IMR-90 (cell line): ENCODE results near the gene MARCHF3. TPM values are rescaled to one million over a fixed set of nuclear protein-coding genes. Genes with fewer than 3 reads are reported as not detected.

Experiments used
- ATAC-seq: fragments of 200-7000 bp; cut with Tn5 transposase; 2 replicates; pipeline ENCODE4 v1.9.1; 2020; ENCODE audit warnings: low read depth, mild to moderate bottlenecking, moderate library complexity
- BruUV-seq: library from RNA; stranded (reverse); fragments of 400-500 nt; replicated peaks from 2 replicates; lab custom pipeline; 2021; lab: Mats Ljungman, UMichigan
- CTCF ChIA-PET: fragments of 300-600 bp; formaldehyde crosslinking; extraction: SDS; loops from one replicate; lab custom pipeline; 2021; ENCODE audit warnings: antibody characterized with exemption; lab: Yijun Ruan, JAX
- POLR2A ChIA-PET: fragments of 300-600 bp; sonication (Branson Sonifier 250); formaldehyde crosslinking; loops from one replicate; lab custom pipeline; 2022; ENCODE audit warnings: antibody characterized with exemption; ENCODE audit not compliant: unreplicated experiment; lab: Charles Lee
- DNase-seq: peaks from one replicate; pipeline ENCODE4 v3.0.0; 2013
- H2AFZ ChIP-seq: replicated peaks from 2 replicates; pipeline ENCODE3; 2013; ENCODE audit warnings: low read length, mild to moderate bottlenecking; ENCODE audit not compliant: poor library complexity
- H2AK5ac ChIP-seq: 2 replicates; pipeline ENCODE4 v1.6.1; 2013; ENCODE audit warnings: low read depth, low read length, inconsistent platforms
- H2AK9ac ChIP-seq: replicated peaks from 2 replicates; pipeline ENCODE3; 2013; ENCODE audit warnings: mild to moderate bottlenecking, low read depth, low read length, moderate library complexity; ENCODE audit not compliant: poor library complexity
- H2BK120ac ChIP-seq: 2 replicates; pipeline ENCODE4 v1.6.1; 2013; ENCODE audit warnings: low read depth, low read length, inconsistent platforms
- H2BK15ac ChIP-seq: 3 replicates; pipeline ENCODE4 v1.6.1; 2013; ENCODE audit warnings: low read depth, low read length, inconsistent platforms
- H2BK20ac ChIP-seq: 2 replicates; pipeline ENCODE4 v1.6.1; 2013; ENCODE audit warnings: low read depth, mild to moderate bottlenecking, inconsistent platforms, low read length, moderate library complexity
- H2BK5ac ChIP-seq: 2 replicates; pipeline ENCODE4 v1.6.1; 2013; ENCODE audit warnings: mild to moderate bottlenecking, low read depth, low read length, inconsistent platforms; ENCODE audit not compliant: poor library complexity, severe bottlenecking
- H3K14ac ChIP-seq: replicated peaks from 2 replicates; pipeline ENCODE4 v1.6.1; 2013; ENCODE audit warnings: low read depth, low read length, inconsistent platforms
- H3K18ac ChIP-seq: 2 replicates; pipeline ENCODE4 v1.6.1; 2013; ENCODE audit warnings: low read depth, low read length, control low read depth
- H3K23ac ChIP-seq: 2 replicates; pipeline ENCODE4 v1.6.1; 2013; ENCODE audit warnings: low read depth, low read length, inconsistent platforms
- H3K27ac ChIP-seq: 2 replicates; pipeline ENCODE4 v1.5.1; 2013; ENCODE audit warnings: mild to moderate bottlenecking, control low read depth, low read length; ENCODE audit not compliant: insufficient read depth
- H3K27me3 ChIP-seq: 2 replicates; pipeline ENCODE4 v1.6.1; 2013; ENCODE audit warnings: low read length; ENCODE audit not compliant: control insufficient read depth, insufficient read depth
- H3K36me3 ChIP-seq: 2 replicates; pipeline ENCODE4 v1.6.1; 2013; ENCODE audit warnings: low read length, mixed read lengths; ENCODE audit not compliant: control insufficient read depth, insufficient read depth
- H3K4ac ChIP-seq: 2 replicates; pipeline ENCODE4 v1.6.1; 2013; ENCODE audit warnings: low read depth, low read length, inconsistent platforms
- H3K4me1 ChIP-seq: 2 replicates; pipeline ENCODE4 v1.6.1; 2013; ENCODE audit warnings: low read length, mixed read lengths; ENCODE audit not compliant: control insufficient read depth, insufficient read depth
- H3K4me2 ChIP-seq: 2 replicates; pipeline ENCODE4 v1.6.1; 2013; ENCODE audit warnings: low read depth, mild to moderate bottlenecking, control low read depth, low read length, moderate library complexity
- H3K4me3 ChIP-seq: 2 replicates; pipeline ENCODE4 v1.5.1; 2013; ENCODE audit warnings: low read depth, mild to moderate bottlenecking, control low read depth, low read length, moderate library complexity; ENCODE audit not compliant: insufficient read depth
- H3K56ac ChIP-seq: 2 replicates; pipeline ENCODE4 v1.6.1; 2013; ENCODE audit warnings: low read length, inconsistent platforms; ENCODE audit not compliant: insufficient read depth; ENCODE audit errors: extremely low read depth
- H3K79me1 ChIP-seq, 2 experiments: 2 replicates each; pipeline ENCODE4 v1.6.1; 2013; ENCODE audit warnings: low read length in 2 of 2, inconsistent platforms in 1 of 2, low read depth in 1 of 2
- H3K9ac ChIP-seq: 2 replicates; pipeline ENCODE4 v1.6.1; 2013; ENCODE audit warnings: low read depth, low read length, control low read depth
- H3K9me1 ChIP-seq: 2 replicates; pipeline ENCODE4 v1.6.1; 2013; ENCODE audit warnings: low read length, inconsistent platforms; ENCODE audit not compliant: insufficient read depth
- H3K9me3 ChIP-seq: 2 replicates; pipeline ENCODE4 v1.6.1; 2013; ENCODE audit warnings: low read length; ENCODE audit not compliant: control insufficient read depth, insufficient read depth
- H4K20me1 ChIP-seq: 2 replicates; pipeline ENCODE4 v1.6.1; 2013; ENCODE audit warnings: low read length, inconsistent platforms; ENCODE audit not compliant: insufficient read depth
- H4K5ac ChIP-seq: 2 replicates; pipeline ENCODE4 v1.6.1; 2013; ENCODE audit warnings: mild to moderate bottlenecking, low read depth, low read length, control low read depth
- H4K8ac ChIP-seq, 2 experiments: 2 replicates each; pipeline ENCODE4 v1.6.1; 2013; ENCODE audit warnings: low read depth in 2 of 2, low read length in 2 of 2, control low read depth in 1 of 2, inconsistent platforms in 1 of 2
- H4K91ac ChIP-seq: 2 replicates; pipeline ENCODE4 v1.6.1; 2013; ENCODE audit warnings: low read depth, low read length, inconsistent platforms; ENCODE audit not compliant: insufficient read depth
- BHLHE40 ChIP-seq: fragments of 150-350 bp; IDR thresholded peaks from 2 replicates; pipeline ENCODE4 v1.6.1; 2016; ENCODE audit warnings: mild to moderate bottlenecking, low read depth, low read length
- CEBPB ChIP-seq: IDR thresholded peaks from 2 replicates; pipeline ENCODE4 v1.6.1; 2012; ENCODE audit warnings: low read depth, low read length, improper control_type of control experiment
- FOS ChIP-seq: fragments of 150-350 bp; IDR thresholded peaks from 2 replicates; pipeline ENCODE4 v1.6.1; 2016; ENCODE audit warnings: low read depth, low read length
- MAZ ChIP-seq: IDR thresholded peaks from 2 replicates; pipeline ENCODE4 v1.6.1; 2012; ENCODE audit warnings: low read depth, mild to moderate bottlenecking, low read length, improper control_type of control experiment, moderate library complexity, borderline replicate concordance
- MXI1 ChIP-seq: IDR thresholded peaks from 2 replicates; pipeline ENCODE4 v1.6.1; 2012; ENCODE audit warnings: low read depth, mild to moderate bottlenecking, low read length, moderate library complexity, borderline replicate concordance
- POLR2A ChIP-seq: IDR thresholded peaks from 2 replicates; pipeline ENCODE4 v1.6.1; 2012; ENCODE audit warnings: mild to moderate bottlenecking, low read depth, low read length
- RCOR1 ChIP-seq: IDR thresholded peaks from 2 replicates; pipeline ENCODE4 v1.6.1; 2012; ENCODE audit warnings: mild to moderate bottlenecking, low read length, improper control_type of control experiment; ENCODE audit not compliant: insufficient replicate concordance
- USF2 ChIP-seq: fragments of 150-350 bp; IDR thresholded peaks from 2 replicates; pipeline ENCODE4 v1.6.1; 2017; ENCODE audit warnings: mild to moderate bottlenecking, antibody characterized with exemption, low read length, low read depth
- WGBS, 2 experiments: methylation state at CpG; one replicate each; pipeline versions ENCODE4 v1.1.5 to v1.1.7; 2013; ENCODE audit warnings: missing lambda C conversion rate in 2 of 2; ENCODE audit not compliant: insufficient read length in 1 of 2; ENCODE audit errors: extremely low coverage in 2 of 2; 5-methylcytosine and 5-hydroxymethylcytosine counted together
- dilution Hi-C: fragments of 300-500 bp; cut with HindIII; formaldehyde crosslinking; loops from one replicate; pipeline ENCODE4 v1.14.3; 2018; ENCODE audit warnings: low sequenced_read_pairs; ENCODE audit not compliant: unreplicated experiment
- in situ Hi-C: fragments of 300-500 bp; cut with MboI; formaldehyde crosslinking; loops from 3 replicates; pipeline ENCODE4 v1.14.3; 2019; ENCODE audit warnings: low sequenced_read_pairs, inconsistent platforms, mixed read lengths
- intact Hi-C: fragments of 100-400 bp; cut with micrococcal nuclease; formaldehyde crosslinking; loops from 2 replicates; pipeline ENCODE4 v1.10.0; 2022
- polyA plus RNA-seq, 3 experiments: library from polyadenylated mRNA; depleted of rRNA; stranded (reverse); fragments of >200 nt; gene quantifications; 2 replicates each; pipeline ENCODE4 v1.2.3, GENCODE V29; 2012; ENCODE audit warnings: low replicate concordance in 1 of 3
- total RNA-seq: library from RNA; depleted of rRNA; stranded (reverse); fragments of >200 nt; gene quantifications from 2 replicates; pipeline ENCODE4 v1.2.3, GENCODE V29; 2012

Gene MARCHF3
- total and polyA plus RNA-seq, 2 of the 4 experiments (the other 2 are of a cell fraction) = 11.2 to 18.8 TPM

- H3K4me2 ChIP-seq = no peak overlapping the region
- TF ChIP-seq MAZ = no peak
- TF ChIP-seq CEBPB = no peak
- TF ChIP-seq FOS = no peak
- no peak for TF ChIP-seq BHLHE40
- no peak for TF ChIP-seq POLR2A
- TF ChIP-seq USF2 = no peak
- TF ChIP-seq MXI1 = no peak
- TF ChIP-seq RCOR1 = no peak
- H3K18ac ChIP-seq = no peak overlapping the region
- H4K20me1 ChIP-seq = no peaks in the 10 kb centered on the region
- H2AFZ ChIP-seq = no peak overlapping the region
- H3K9ac ChIP-seq = no peak overlapping the region
- in situ Hi-C loops = no loop called here
- H3K9me1 ChIP-seq = no peaks in the 10 kb centered on the region
- intact Hi-C loops = no loop called here
- H4K8ac ChIP-seq = no peak overlapping the region
- H2BK5ac ChIP-seq = no peak overlapping the region
- H2BK15ac ChIP-seq = no peak overlapping the region
- POLR2A ChIA-PET = no interaction called here
- H3K4me1 ChIP-seq = no peaks in the 10 kb centered on the region
- no peaks in the 10 kb centered on the region for H3K36me3 ChIP-seq
- no peak overlapping the region for H4K5ac ChIP-seq
- dilution Hi-C loops = no loop called here
- CTCF ChIA-PET = interaction anchor here (0.5 to 1.3 kb wide), 2 partner anchors 16 to 66 kb away, joined by 3 to 4 read pairs; no protein-coding TSS in a partner anchor
- ATAC-seq (no peak), DNase-seq (no peak)
- H2AK5ac ChIP-seq = no peak overlapping the region
- no peak overlapping the region for H2AK9ac ChIP-seq
- no peak overlapping the region for H3K14ac ChIP-seq
- H4K91ac ChIP-seq = no peak overlapping the region
- H3K4ac ChIP-seq = no peak overlapping the region
- no peak overlapping the region for H3K23ac ChIP-seq
- WGBS, 2 experiments = 83% methylated on average over 1 of the region's 2 CpGs; no CpG with 5 or more reads in 1 of the 2 experiments
- H3K9me3 ChIP-seq = no peaks in the 10 kb centered on the region
- H2BK20ac ChIP-seq = no peak overlapping the region
- no TSS peak for BruUV-seq
- no peaks in the 10 kb centered on the region for H3K79me1 ChIP-seq
- H3K4me3 ChIP-seq = no peak overlapping the region
- H2BK120ac ChIP-seq = no peak overlapping the region
- no peak overlapping the region for H3K27ac ChIP-seq
- H3K27me3 ChIP-seq = no peaks in the 10 kb centered on the region
- H3K56ac ChIP-seq = no peak overlapping the region
These were observed 26.5 kb upstream of the MARCHF3 start for GRCh38 chr5:127056896-127057295.
